Activated naive CD4-positive, alpha-beta T cell (primary cell): Measurements from ENCODE around the gene GATAD1.
"Not testable (repeated sequence)": the region's sequence is repeated elsewhere in the genome, so short reads cannot be mapped to it uniquely, and the experiment has no call there.

Source experiments
- DNase-seq, 4 experiments: peaks; one replicate each; lab custom pipeline; 2025; lab: John Stamatoyannopoulos, UW

Gene GATAD1

GRCh38 chr7:92447345-92448204 lies at the start of gene GATAD1:
TSS of gene GATAD1 (plus strand) at chr7:92447482. CDS start at chr7:92447730, 248 bp downstream.
- peak; percentile 32 to 64 (median 47) for DNase-seq

- DNase-seq = no peak
Measured at GRCh38 chr7:92397542-92397941, 49.7 kb upstream of the GATAD1 start.

GRCh38 chr7:92400013-92400412 lies 47.3 kb upstream of the GATAD1 start:
- DNase-seq = no peak

- DNase-seq = no peak
Measured at GRCh38 chr7:92402920-92403759, 44.1 kb upstream of the GATAD1 start.

GRCh38 chr7:92403760-92404074 lies 43.6 kb upstream of the GATAD1 start:
- no peak for DNase-seq

- DNase-seq = peak in 1 of 4 experiments; percentile 8
Measured at GRCh38 chr7:92404170-92404614, 43.1 kb upstream of the GATAD1 start.

GRCh38 chr7:92409357-92409756 lies 37.9 kb upstream of the GATAD1 start:
- no peak for DNase-seq

- DNase-seq = not testable (repeated sequence)
Measured at GRCh38 chr7:92410162-92410561, 37.1 kb upstream of the GATAD1 start.

- no peak for DNase-seq
Measured at GRCh38 chr7:92412745-92413144, 34.5 kb upstream of the GATAD1 start.

GRCh38 chr7:92413550-92413949 lies 33.7 kb upstream of the GATAD1 start:
- no peak for DNase-seq

- DNase-seq = no peak
Measured at GRCh38 chr7:92415225-92415624, 32.1 kb upstream of the GATAD1 start.

GRCh38 chr7:92417913-92418312 lies 29.4 kb upstream of the GATAD1 start:
- no peak for DNase-seq

GRCh38 chr7:92421676-92422435 lies 25.4 kb upstream of the GATAD1 start:
- no peak for DNase-seq

GRCh38 chr7:92422926-92423325 lies 24.4 kb upstream of the GATAD1 start:
- DNase-seq = no peak

- DNase-seq = no peak
Measured at GRCh38 chr7:92423710-92424131, 23.6 kb upstream of the GATAD1 start.

GRCh38 chr7:92425311-92425947 lies 21.9 kb upstream of the GATAD1 start:
- peak in 1 of 4 experiments; percentile 8 for DNase-seq

GRCh38 chr7:92427193-92427592 lies 20.1 kb upstream of the GATAD1 start:
- no peak for DNase-seq

GRCh38 chr7:92432299-92432946 lies 14.9 kb upstream of the GATAD1 start:
- no peak for DNase-seq

GRCh38 chr7:92433019-92433418 lies 14.3 kb upstream of the GATAD1 start:
- no peak for DNase-seq

GRCh38 chr7:92435542-92435941 lies 11.7 kb upstream of the GATAD1 start:
- no peak for DNase-seq
